Esophagus squamous epithelium (tissue), 4 donors: ENCODE results near the gene DUSP9.

Experiments
- POLR2A ChIP-seq, 4 donors: fragments of 450-650 bp; IDR thresholded peaks; one replicate each; pipeline ENCODE4 v1.6.1; 2017; ENCODE audit warnings: antibody characterized with exemption in 4 of 4, mild to moderate bottlenecking in 4 of 4, moderate library complexity in 3 of 4
- TF ChIP-seq, protein P1 (sequence below), 6 experiments: fragments of 450-650 bp in 4 of 6; fragments of 200-600 bp in 2 of 6; sonication (generic) in 2 of 6; IDR thresholded peaks; one replicate each; pipeline ENCODE4 v1.5.1; 2016 to 2019; ENCODE audit warnings: antibody characterized with exemption in 6 of 6, mild to moderate bottlenecking in 4 of 6, moderate library complexity in 4 of 6

GRCh38 chrX:153633048-153633447 lies 14.0 kb upstream of the DUSP9 start:
- TF ChIP-seq, protein P1, sequence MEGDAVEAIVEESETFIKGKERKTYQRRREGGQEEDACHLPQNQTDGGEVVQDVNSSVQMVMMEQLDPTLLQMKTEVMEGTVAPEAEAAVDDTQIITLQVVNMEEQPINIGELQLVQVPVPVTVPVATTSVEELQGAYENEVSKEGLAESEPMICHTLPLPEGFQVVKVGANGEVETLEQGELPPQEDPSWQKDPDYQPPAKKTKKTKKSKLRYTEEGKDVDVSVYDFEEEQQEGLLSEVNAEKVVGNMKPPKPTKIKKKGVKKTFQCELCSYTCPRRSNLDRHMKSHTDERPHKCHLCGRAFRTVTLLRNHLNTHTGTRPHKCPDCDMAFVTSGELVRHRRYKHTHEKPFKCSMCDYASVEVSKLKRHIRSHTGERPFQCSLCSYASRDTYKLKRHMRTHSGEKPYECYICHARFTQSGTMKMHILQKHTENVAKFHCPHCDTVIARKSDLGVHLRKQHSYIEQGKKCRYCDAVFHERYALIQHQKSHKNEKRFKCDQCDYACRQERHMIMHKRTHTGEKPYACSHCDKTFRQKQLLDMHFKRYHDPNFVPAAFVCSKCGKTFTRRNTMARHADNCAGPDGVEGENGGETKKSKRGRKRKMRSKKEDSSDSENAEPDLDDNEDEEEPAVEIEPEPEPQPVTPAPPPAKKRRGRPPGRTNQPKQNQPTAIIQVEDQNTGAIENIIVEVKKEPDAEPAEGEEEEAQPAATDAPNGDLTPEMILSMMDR (IDR thresholded peaks at IDR 0.05) = no peak
- TF ChIP-seq POLR2A (IDR thresholded peaks at IDR 0.05) = no peak
